Stimulated activated naive CD8-positive, alpha-beta T cell treated with anti-CD3 and anti-CD28 coated beads, Interleukin-15, Interleukin-2, amounts not matched to agents 100 U/mL and 50 U/mL, for 24 hours (primary cell): ENCODE results near the gene PPFIBP2.

ENCODE experiments used
- ATAC-seq: fragments of 150-1000 bp; cut with Tn5 transposase; one replicate; pipeline ENCODE4 v1.10.0; 2021
- DNase-seq: peaks from one replicate; pipeline ENCODE4 v3.0.0; 2021

The PPFIBP2 gene

DNA sequence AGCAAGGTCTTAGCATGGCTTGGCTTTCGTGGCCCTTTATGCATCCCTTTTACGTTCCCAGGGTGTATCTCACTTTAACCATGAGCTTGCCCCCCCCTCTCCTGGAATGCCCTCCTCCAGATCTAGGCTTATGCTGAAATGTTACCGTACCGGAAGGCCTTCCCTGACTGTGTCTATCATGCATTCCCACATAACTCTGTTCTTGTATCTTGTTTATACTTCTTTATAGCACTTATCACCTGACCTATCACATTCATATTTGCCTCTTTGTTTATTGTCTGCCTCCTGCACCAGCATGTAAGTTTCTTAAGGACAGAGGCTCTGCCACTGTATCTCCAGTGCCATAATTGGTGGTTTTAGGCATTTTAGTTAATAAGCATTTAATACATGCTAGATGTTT is 38.9 kb downstream of the PPFIBP2 start:
- DNase-seq (no peak), ATAC-seq (no peak)

DNA sequence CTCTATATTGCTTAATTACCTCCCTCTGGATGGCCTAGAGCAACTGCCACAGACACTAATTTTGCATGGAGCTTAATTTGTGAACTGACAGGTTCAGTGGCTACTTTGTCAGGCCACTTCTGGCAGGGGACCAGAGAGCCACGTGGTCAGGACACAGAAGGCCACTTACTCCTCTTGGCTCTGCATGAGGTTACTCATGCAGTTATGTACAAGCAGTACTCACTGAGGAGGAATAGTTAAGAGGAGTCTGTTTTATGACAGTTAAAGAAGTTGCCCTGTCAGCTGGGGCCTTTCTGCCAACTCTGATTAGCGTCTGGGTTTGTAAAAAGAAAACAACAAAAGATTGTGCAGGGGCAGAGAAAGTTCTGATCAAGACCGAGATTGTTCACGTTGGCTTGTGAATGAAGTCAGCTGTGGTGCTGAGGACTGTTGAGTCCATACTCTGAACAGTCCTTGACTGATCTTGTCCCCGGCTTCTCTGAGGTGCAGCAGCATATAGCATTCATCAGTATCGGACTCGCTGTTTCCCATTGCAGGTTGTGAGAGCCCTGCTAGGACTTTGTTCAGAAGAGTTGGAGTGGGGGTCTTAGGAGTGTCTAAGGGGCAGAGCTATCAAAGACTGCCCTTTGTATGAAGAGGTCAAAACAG is 41.4 kb downstream of the PPFIBP2 start:
- DNase-seq = no peak
- no peak for ATAC-seq

DNA sequence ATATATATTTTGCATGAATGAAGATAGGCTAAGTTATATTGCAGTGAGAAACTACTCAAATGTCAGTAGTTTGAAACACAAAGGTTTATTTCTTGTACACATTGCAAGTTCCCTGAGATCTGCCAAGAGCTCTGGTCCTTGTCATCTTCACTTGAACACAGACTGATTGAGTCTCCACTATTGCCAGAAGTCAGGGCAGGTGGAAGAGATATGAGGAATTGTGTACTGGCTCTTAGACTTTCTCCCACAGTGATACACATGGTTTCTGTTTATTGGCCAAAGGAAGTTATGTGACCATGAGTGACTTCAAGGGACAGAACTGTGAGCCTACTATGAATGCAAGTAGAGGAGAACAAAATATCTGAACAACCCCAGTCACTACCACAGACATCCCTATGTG is 44.2 kb downstream of the PPFIBP2 start:
- DNase-seq (no peak), ATAC-seq (no peak)

DNA sequence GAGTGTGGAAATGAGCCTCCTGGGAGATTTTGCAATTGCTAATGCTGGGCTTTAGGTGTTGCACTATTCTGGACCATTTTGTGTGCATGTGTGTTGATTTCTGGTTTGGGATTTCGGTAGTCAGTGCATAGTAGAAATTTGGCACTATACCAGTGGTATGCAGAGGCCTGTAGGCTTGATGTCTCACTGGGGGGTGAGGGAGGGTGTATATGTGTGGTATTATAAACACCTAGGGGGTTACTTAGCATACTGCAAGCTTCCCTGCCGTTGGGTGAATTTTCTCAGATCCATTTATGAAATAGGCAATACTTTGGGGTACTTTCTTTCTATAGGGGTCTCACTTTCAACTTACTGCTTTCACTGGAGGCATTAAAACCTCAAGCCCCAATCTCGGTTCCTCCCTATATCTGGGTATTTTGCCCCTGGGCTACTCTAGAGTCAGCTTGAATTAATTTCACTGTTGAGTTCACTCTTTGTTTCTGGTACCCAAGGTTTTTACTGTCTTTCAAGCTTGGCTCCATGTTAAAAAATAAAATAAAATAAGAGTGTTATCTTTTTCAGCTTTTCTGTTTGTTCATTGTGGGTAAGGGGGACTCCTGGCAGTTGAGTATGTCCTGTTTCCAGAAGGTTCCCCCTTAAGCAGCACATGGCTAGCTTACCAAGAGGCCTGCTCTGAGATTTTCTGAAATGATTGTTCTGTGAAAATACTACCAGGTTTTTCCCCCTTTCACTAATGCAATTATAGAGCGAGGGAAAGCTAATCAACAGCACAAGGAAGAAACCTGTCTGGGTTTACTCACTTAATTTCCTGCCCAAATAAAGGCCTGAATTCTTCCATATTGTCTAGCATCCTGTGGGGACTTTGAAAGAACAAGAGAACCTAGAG is 45.8 kb downstream of the PPFIBP2 start:
- ATAC-seq = no peak
- DNase-seq = no peak

DNA sequence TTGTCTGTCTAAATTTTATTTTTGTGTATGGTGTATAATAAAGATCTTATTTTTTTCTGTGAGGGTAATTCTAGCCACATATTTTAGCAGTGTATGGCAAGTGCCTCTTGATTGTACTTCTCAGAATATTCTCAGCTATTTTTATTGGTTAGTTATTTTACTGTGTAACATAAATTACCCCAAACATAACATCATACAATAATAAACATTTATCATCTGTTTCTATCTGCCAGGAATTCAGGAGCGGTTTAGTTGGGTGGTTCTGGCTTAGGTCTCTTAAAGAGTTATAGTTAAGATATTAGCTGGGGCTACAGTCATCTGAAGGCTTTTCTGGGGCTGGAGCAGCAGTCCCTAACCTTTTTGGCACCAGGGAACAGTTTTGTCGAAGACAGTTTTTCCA is 47.8 kb downstream of the PPFIBP2 start:
- ATAC-seq (no peak), DNase-seq (no peak)

DNA sequence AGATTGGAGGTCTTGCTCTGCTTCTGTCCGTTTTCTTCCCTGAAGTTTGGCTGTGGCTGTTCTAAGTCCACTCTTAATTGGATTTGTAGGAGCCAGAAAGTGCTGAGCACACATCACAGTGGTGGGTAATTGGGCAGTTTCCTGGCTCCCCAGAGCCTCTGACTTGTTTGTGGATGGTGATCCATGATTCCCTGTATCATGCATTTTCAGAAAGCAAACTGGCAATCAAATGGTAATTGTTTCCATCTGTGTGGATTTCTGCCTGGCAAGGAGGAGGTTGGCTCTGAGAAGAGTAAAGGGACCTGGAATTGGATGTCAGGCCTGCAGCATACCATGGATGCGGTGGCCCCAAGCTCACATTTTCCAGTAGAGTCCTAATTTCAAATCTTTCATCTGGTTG is 49.5 kb downstream of the PPFIBP2 start:
- ATAC-seq = no peak
- no peak for DNase-seq

DNA sequence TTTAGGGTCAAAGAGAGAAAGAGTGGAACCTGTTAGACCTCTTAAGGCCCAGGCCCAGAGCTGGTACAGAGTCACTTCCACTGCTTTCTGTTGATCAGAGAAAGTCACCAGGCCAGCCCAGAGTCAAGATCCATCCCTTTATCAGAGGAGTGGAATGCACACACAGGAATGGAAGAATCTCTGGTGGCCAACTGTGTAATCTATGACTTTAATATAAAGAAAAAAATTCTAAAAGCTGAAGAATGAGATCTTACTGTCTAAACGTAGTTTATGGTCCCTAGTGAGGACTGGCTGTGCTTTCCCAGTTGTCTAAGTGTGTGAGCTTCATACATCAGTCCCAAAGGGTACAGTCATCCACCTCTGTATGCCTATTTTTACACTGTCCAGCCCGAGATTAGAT is 51.0 kb downstream of the PPFIBP2 start:
- no peak for ATAC-seq
- DNase-seq = no peak

DNA sequence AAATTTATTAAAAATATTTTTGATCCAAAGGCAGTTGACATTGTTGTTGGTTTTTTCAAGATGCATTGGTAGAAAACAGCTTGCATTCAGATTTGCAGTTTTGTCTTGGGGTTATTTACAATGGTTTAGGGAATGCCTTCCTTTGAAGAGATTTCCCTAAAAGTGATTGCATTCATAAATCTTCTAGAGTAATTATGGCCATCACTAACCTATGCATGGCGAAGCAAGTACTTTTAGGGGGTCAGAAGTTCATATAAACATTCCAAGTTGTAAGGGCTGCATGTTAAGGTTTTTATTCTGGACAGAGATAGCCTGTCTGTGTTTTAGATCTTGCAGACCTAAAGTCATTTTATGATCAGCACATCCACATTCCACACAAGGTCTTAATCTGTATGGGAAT is 53.5 kb downstream of the PPFIBP2 start:
- ATAC-seq (no peak), DNase-seq (no peak)

DNA sequence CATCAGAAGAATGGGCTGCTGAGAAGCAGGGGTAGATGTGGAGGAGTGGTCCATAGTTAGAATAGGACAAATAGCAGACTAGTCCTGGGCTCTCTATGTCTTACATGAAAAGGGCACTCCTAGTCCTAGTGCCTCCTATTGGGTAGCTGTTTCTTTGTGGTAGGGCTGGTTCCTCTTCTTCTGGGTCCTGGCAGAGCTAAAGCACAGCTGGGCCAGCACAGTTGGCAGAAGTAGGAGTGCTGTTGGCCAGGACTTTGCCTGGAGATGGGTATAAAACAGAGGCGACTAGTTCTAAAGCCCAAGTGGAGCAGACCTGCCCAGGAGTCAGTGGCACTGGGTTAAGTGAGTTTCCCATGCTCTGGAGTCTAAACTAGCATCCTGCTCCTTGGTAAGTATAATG is 55.2 kb downstream of the PPFIBP2 start:
- no peak for DNase-seq
- no peak for ATAC-seq

DNA sequence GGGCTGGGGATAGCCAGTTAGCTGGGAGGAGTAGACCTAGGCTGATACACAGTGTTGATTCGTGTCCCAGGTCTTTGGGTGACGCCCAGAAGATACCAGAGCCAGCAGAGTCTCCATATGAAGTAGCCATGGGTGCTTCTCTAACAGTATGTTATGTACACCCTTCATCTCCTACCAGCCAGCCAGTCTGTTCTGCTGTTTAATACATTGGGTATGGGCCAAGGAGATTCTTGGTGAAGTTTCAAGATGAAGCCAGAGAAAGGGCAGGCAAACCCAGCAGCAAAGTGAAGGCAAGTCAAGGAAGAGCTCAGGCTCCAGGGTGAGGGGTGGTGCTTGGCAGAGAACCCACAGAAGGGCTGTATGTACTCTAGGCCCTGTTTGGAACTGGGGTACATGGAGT is 56.4 kb downstream of the PPFIBP2 start:
- ATAC-seq = no peak
- DNase-seq = no peak

DNA sequence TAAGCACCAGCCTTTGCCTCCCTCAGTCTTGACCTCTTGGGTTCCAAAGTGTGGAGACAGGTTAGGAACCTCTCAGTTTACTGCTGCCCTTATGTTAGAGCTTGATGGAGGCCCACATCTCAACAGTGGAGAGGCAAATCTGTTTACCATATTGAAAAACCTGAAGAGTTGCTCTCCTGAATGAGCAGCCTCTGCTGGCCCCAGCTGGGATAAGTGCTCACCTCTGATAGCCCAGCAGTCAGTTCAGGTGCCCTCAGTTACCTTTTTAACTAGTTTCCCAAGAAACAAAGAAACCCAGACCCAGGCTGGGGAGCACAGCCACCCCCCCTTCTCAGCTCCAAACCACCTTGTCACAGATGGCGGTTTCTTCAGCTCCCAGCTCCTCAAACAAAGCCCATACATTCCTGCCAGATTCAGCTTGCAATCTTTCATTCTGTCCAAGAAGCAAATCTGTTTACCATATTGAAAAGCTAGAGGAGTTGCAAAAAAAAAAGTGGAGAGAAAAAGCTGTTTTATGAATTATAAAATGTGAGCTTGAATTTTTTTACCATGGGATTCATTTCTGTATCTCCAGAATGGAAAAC is 57.2 kb downstream of the PPFIBP2 start:
- no peak for ATAC-seq
- no peak for DNase-seq

DNA sequence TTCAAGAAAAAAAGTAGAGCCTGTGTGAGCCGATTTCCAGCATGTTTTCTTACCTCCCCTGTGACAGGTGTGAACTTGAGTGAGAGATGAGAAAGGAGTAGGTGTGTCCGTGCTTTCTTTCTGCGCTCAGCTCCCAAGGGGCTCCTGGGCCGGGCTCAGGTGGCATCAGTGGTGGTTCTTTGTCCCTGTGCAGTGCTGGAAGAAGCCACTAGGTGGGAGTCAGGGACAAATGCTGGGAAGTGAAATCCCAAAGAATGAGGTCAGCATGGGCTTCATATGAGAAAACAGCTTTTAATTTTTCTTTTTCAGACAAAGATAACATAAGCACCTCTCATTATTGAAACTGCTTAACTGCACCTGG is 57.8 kb downstream of the PPFIBP2 start:
- DNase-seq (peak; percentile 35), ATAC-seq (no peak)

DNA sequence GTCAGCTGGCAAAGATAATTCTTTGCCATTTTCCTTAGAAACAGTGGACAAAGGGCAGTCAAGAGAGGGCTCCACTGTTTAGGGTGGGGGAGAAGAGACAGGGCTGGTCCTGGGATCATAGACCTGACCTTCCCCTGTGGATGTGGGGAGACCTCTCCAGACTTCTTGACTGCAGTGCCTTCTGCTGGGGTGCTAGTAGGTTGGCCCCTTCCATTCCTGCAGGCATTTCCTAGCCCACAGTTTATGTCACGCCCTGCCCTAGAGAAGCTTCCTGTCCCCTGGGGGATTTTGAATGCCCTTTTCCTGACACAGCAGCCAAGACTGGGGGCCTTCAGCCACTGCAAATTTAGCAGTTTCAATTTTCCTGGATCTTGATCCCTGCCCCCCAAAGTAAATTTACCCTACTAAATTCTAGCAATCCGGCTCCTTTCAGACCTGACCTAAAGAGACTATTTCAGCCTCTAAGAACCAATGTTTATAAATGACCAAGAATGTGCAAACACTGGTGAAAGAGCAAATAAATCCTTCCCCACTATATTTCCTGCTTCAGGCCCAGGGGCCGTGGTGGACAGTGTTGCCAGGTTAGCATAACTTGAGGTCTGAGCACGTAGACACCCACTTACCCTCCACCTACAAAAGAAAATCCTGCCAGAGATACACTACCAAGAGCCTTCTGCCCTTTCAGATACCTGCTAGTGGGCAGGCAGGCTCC is 58.4 kb downstream of the PPFIBP2 start:
- DNase-seq (no peak), ATAC-seq (no peak)

DNA sequence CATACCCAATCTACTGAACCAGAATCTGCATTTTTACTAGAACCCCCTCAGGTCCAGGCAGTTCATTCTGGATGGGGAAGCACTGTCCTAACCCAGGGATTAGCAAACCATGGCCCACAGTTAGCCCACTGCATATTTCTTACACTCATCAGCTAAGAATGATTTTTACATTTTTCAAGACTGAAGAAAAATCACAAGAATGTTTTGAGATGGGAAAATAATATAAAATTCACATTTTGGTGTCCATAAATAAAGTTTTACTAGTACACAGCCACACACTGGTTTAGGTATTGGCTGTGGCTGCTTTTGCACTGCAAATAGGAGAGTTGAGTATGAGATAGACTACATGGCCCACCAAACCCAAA is 59.4 kb downstream of the PPFIBP2 start:
- DNase-seq = no peak
- ATAC-seq = no peak

DNA sequence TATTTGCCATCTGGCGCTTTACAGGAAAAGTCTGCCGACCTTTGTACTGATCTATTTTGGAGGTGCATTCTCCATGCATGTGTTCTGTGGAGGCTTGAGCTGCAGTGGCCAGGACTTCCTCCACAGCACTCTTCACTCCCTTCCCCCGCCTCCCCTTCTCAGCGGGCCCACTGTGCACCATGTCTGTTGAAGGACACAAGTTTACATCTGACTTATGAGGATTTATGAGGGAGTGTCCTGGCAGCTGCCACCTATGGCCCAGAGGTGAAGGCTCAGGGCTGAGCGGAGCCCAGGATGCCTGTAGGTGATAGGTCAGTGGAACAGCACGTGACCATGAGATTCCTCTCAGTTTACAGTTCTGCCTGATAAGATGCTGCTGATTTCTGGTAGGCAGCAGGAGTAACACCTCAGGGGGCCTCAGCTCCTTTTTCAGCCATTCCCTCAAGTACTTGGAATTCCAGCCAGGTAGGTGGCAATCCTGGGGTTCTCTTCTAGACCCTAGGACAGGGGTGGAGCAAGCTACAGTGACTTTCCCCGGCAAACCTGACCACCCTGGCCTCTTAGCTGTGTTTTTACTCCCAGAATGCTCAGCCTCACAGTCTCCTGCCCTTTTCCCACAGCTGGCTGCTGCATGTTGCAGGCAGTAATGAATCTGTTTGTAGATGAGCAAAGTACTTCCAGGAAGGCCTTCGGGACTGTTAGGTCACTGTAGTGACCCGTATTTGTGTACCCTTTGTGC is 59.9 kb downstream of the PPFIBP2 start:
- DNase-seq (no peak), ATAC-seq (no peak)

DNA sequence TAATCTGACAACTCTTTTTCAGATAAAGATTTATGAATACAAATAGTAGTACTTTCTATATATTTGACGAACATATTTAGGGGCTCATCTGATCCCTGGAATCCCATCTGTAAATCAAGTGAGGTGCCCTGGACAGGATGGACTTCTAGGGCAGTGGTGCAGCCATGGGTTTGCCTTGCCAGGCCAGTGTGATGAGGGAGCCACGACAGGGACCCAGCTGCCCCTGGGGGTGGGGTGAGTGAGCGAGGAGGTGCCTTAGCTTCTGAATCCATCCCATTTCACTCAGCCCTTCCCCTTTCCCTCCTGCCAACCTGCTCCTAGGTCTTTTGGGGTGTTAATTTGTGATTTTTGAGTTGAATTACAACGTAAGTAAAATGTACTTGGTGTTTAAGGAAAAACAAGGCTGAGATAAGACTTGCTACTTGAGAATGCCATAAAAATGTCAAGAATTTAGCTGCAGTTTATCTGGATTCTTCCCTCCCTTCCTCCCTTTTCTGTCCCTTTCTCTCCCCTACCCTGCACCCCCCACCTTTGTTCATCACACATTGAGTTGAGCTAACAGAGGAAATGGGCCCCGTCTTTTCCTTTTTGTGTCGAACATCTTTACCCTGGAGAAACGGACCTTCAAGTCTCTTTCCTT is 60.8 kb downstream of the PPFIBP2 start:
- ATAC-seq (no peak), DNase-seq (no peak)

DNA sequence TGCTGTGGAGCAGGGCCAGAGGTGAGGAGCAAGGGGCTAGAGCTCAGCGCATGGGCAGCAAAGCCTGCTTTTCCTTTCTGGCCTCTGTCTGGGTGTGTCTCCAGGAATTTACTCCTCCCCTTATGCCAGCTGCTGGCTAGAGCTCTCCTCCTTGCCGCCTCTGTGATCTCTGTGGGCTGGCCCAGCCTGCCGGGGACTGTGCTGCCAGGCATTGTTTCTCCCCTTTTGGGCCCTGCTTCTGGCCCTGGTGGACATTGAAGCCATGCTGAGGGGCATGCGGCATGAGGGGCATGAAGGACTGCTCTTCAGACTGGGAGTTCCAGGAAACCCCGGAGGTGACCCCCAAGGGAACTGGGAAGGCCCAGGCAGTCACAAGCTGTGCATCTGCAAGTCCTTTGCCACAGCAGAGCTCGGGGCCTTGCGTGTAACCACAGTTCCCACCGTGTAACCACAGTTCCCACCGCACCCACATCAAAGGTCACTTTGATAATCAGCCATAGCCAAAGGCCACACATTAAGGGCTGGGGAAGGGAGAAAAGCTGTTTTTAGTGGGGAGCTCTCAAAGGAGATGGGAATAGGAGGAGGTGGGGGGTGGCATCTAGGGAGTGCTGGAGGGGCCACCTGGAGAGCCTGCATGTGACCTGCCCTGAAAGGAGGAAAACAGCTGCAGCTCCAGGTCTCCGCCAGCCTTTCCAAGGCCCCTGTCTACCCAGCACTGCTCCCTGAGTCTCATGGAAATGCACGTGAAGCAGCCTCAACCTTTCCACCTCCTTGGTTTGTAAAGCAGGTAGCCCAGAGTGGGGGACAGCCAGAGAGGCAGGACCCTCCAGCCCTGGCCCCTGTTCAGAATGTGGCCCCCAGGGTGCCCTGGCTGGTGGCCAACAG is 62.3 kb downstream of the PPFIBP2 start:
- peak; percentile 37 for ATAC-seq

DNA sequence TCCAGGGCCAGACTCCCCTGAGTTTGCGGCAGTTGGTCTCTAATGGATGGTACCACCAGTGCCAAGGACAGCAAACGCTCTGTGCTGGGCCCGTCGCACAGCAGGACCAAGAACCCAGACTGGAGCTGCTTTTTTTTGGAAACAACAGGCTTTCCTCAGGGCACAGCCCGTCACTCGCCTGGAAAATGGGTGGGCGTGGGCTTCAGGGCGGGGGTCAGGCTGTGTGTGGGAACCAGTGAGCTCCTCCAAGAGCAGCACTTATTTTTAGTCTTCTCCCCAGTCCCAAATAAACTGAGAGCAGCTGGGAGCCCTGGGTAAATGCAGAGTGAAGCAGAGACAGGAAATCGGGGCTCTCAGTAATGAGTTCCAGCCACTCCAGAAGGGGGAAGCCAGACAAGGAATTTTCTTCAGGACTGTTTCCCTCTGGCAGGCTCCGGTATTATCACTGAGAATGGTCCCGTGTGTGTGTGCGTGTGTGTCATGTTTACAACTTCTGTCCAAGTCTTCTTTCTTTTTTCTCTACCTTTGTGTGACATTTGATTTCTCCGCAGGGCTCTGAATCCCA is 63.0 kb downstream of the PPFIBP2 start:
- ATAC-seq = no peak

More for the DNA sequence above, 62.3 kb downstream of the PPFIBP2 start:
- DNase-seq = peak; percentile 46

DNA sequence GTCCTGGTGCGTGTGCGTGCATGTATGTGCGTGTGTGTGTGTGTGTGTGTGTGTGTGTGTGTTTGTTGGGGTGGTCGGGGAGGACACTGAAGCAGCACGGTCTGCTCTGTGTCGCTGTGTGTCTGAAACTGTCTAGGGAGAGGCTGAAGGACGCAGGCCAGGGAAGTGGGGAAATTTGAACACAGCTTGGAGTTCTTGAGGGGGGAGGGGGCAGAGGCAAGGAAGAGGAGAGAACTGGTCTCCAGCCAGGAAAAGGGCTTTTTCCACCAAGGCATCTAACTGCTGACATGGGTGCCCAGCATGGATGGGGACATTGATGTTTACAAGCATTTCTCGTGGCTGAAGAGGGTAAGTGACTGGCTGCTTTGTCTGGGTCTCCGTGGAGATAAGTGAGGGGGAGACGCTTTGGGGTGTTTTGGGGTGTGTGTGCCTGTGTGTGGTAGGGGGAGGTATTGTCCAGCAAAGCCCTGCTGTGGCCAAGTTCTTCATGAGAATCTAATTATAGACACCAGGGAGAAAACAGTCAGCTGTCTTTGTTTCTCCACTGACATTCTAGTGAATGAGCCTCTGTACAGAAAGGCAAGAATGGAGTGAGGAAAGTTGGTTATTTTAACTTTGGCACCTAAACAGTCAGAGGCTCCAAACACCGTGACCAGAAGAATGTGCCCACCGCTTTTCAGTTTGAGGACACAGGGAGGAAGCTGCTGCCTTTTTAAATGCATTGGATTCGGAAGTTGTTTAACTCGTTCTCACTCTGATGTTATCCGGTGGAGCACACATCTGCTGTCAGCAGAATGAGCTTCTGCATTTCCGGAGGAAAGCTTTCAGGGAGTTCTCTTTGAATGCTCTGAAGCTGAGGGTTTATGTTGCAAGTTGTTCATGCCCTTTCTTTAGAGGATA is 63.7 kb downstream of the PPFIBP2 start:
- DNase-seq (no peak), ATAC-seq (peak; percentile 25)

More for the DNA sequence above, 63.0 kb downstream of the PPFIBP2 start:
- no peak for DNase-seq
